Stimulated activated CD4-positive, alpha-beta T cell treated with anti-CD3 and anti-CD28 coated beads, Interleukin-15, amount 100 ng/mL, for 48 hours (primary cell): ENCODE results near the gene FBXO9.

Source experiments
- DNase-seq, 2 donors: peaks; one replicate each; pipeline ENCODE4 v3.0.0-alpha.2; 2020; ENCODE audit warnings: low read depth in 2 of 2

FBXO9 gene

GRCh38 chr6:53133961-53134360, 68.8 kb downstream of the FBXO9 start:
- DNase-seq = no peak

GRCh38 chr6:53134601-53135235, 69.5 kb downstream of the FBXO9 start:
- DNase-seq = no peak

GRCh38 chr6:53136000-53136609, 70.9 kb downstream of the FBXO9 start:
- DNase-seq = no peak

- DNase-seq = no peak
Observed at GRCh38 chr6:53139841-53140413, 74.7 kb downstream of the FBXO9 start.

- DNase-seq = no peak
Observed at GRCh38 chr6:53142810-53143209, 77.6 kb downstream of the FBXO9 start.

GRCh38 chr6:53143710-53144109, 78.5 kb downstream of the FBXO9 start:
- DNase-seq = no peak

GRCh38 chr6:53144802-53145201, 79.6 kb downstream of the FBXO9 start:
- no peak for DNase-seq

- no peak for DNase-seq
Observed at GRCh38 chr6:53148684-53149083, 83.5 kb downstream of the FBXO9 start, which contains the start of gene GCM1. Gene GCM1 (minus strand): TSS chr6:53148841. CDS start chr6:53145632, 3,209 bp downstream.
